Caco-2 (cell line): ENCODE results near the gene TCAP. TPM values are rescaled to one million over a fixed set of nuclear protein-coding genes. Genes with fewer than 3 reads are reported as not detected.

ENCODE experiments used
- BruUV-seq: library from RNA; stranded (reverse); fragments of 400-500 nt; replicated peaks from 2 replicates; lab custom pipeline; 2021; lab: Mats Ljungman, UMichigan
- CTCF ChIA-PET: fragments of 300-600 bp; sonication (Branson Sonifier 250); formaldehyde crosslinking; loops from one replicate; lab custom pipeline; 2022; ENCODE audit warnings: antibody characterized with exemption; lab: Charles Lee
- POLR2A ChIA-PET: fragments of 300-600 bp; sonication (Branson Sonifier 250); formaldehyde crosslinking; loops from one replicate; lab custom pipeline; 2022; ENCODE audit warnings: antibody characterized with exemption; lab: Charles Lee
- DNase-seq, 2 experiments: peaks; one replicate each; pipeline versions ENCODE4 v3.0.0 to v3.0.0-alpha.2; 2020 to 2022
- H3K27me3 ChIP-seq: replicated peaks from 2 replicates; pipeline ENCODE4 v1.6.0; 2011; ENCODE audit warnings: low read length; ENCODE audit not compliant: control insufficient read depth, insufficient read depth
- H3K36me3 ChIP-seq: 2 replicates; pipeline ENCODE4 v1.5.1; 2011; ENCODE audit warnings: low read length; ENCODE audit not compliant: control insufficient read depth, insufficient read depth
- H3K4me1 ChIP-seq: fragments of 250-450 bp; sonication (Bioruptor Pico); 2 replicates; pipeline ENCODE4 v1.5.1; 2020; ENCODE audit warnings: mild to moderate bottlenecking
- H3K4me3 ChIP-seq: 2 replicates; pipeline ENCODE4 v1.5.1; 2011; ENCODE audit warnings: low read depth, mild to moderate bottlenecking, control low read depth, low read length
- H3K9me3 ChIP-seq: fragments of 250-450 bp; sonication (Bioruptor Pico); 2 replicates; pipeline ENCODE4 v1.5.1; 2020; ENCODE audit warnings: mild to moderate bottlenecking, moderate library complexity
- H3K27ac Mint-ChIP-seq: one replicate; pipeline ENCODE4 v1.8.0; 2022; ENCODE audit warnings: mixed read lengths; ENCODE audit not compliant: unreplicated experiment
- H3K27me3 Mint-ChIP-seq: one replicate; pipeline ENCODE4 v1.8.0; 2022; ENCODE audit warnings: mixed read lengths; ENCODE audit not compliant: insufficient read depth, unreplicated experiment
- H3K36me3 Mint-ChIP-seq: one replicate; pipeline ENCODE4 v1.8.0; 2022; ENCODE audit warnings: mild to moderate bottlenecking, mixed read lengths; ENCODE audit not compliant: insufficient read depth, unreplicated experiment
- H3K4me1 Mint-ChIP-seq: one replicate; pipeline ENCODE4 v1.8.0; 2022; ENCODE audit warnings: low read depth, mixed read lengths; ENCODE audit not compliant: unreplicated experiment
- H3K4me3 Mint-ChIP-seq: one replicate; pipeline ENCODE4 v1.8.0; 2022; ENCODE audit warnings: mild to moderate bottlenecking, moderate library complexity, mixed read lengths; ENCODE audit not compliant: unreplicated experiment
- H3K9me3 Mint-ChIP-seq: one replicate; pipeline ENCODE4 v1.8.0; 2022; ENCODE audit warnings: mixed read lengths; ENCODE audit not compliant: unreplicated experiment
- CTCF ChIP-seq, 2 experiments: fragments of 200-600 bp in 1 of 2; IDR thresholded peaks; 1 replicate in 1 of 2; 2 replicates in 1 of 2; pipeline versions ENCODE4 v1.5.1 to v1.8.0; 2011 to 2022; ENCODE audit warnings: antibody characterized with exemption in 1 of 2, control low read depth in 1 of 2, inconsistent platforms in 1 of 2, low read depth in 1 of 2, low read length in 1 of 2, mild to moderate bottlenecking in 1 of 2, moderate library complexity in 1 of 2; ENCODE audit not compliant: insufficient read depth in 1 of 2, severe bottlenecking in 1 of 2, unreplicated experiment in 1 of 2
- intact Hi-C: fragments of 100-400 bp; cut with micrococcal nuclease; formaldehyde crosslinking; loops from one replicate; pipeline ENCODE4 v1.10.0; 2022; ENCODE audit not compliant: unreplicated experiment
- total RNA-seq: library from RNA; stranded (reverse); gene quantifications from 2 replicates; pipeline ENCODE4 v1.2.3, GENCODE V29; 2022

Gene TCAP
- total RNA-seq, 1 experiment from 2014 or later, result 1.6 TPM

GRCh38 chr17:39639043-39639442 is 26.1 kb upstream of the TCAP start:
- intact Hi-C loops, result loop anchor here (5.0 kb wide), 1 partner anchor 98 kb away; the partner anchor contains the start of gene GRB7
- CTCF ChIA-PET, result no interaction called here
- H3K27ac Mint-ChIP-seq, result no peak overlapping the region

GRCh38 chr17:39639566-39640458 is 25.3 kb upstream of the TCAP start:
- POLR2A ChIA-PET, result no interaction called here
- no peaks in the 10 kb centered on the region for H3K27me3 Mint-ChIP-seq
- H3K9me3 Mint-ChIP-seq, result no peaks in the 10 kb centered on the region
- intact Hi-C loops, result loop anchor here (5.0 kb wide), 1 partner anchor 97 kb away; the partner anchor contains the start of gene GRB7
- Histone ChIP-seq H3K27me3 (no peaks in the 10 kb centered on the region), H3K4me1 (peaks cover 5% of the 10 kb centered on the region), H3K4me3 (no peak overlapping the region), H3K36me3 (no peaks in the 10 kb centered on the region), H3K9me3 (no peaks in the 10 kb centered on the region)
- H3K27ac Mint-ChIP-seq, result no peak overlapping the region
- no peaks in the 10 kb centered on the region for H3K36me3 Mint-ChIP-seq
- DNase-seq, result no peak
- H3K4me1 Mint-ChIP-seq, result peaks cover 11% of the 10 kb centered on the region
- no peak overlapping the region for H3K4me3 Mint-ChIP-seq
- no TSS peak for BruUV-seq
- CTCF ChIA-PET, result no interaction called here
- TF ChIP-seq CTCF (IDR thresholded peaks at IDR 0.05; ENCODE audit: insufficient read depth in 1 of 2, low read depth in 1 of 2, low read length in 1 of 2, severe bottlenecking in 1 of 2, unreplicated experiment in 1 of 2), result no peak

More at GRCh38 chr17:39639043-39639442, 26.1 kb upstream of the TCAP start:
- H3K4me1 ChIP-seq, result peaks cover 5% of the 10 kb centered on the region
- no peaks in the 10 kb centered on the region for H3K27me3 ChIP-seq
- H3K36me3 ChIP-seq, result no peaks in the 10 kb centered on the region
- no peak for DNase-seq
- TF ChIP-seq CTCF (IDR thresholded peaks at IDR 0.05; ENCODE audit: insufficient read depth in 1 of 2, low read depth in 1 of 2, low read length in 1 of 2, severe bottlenecking in 1 of 2, unreplicated experiment in 1 of 2), result no peak
- Mint-ChIP-seq H3K9me3 (no peaks in the 10 kb centered on the region), H3K27me3 (no peaks in the 10 kb centered on the region), H3K4me3 (no peak overlapping the region), H3K4me1 (peaks cover 11% of the 10 kb centered on the region), H3K36me3 (no peaks in the 10 kb centered on the region)
- no TSS peak for BruUV-seq
- H3K9me3 ChIP-seq, result no peaks in the 10 kb centered on the region
- POLR2A ChIA-PET, result no interaction called here
- H3K4me3 ChIP-seq, result no peak overlapping the region

- no peaks in the 10 kb centered on the region for H3K36me3 Mint-ChIP-seq
- H3K9me3 ChIP-seq, result no peaks in the 10 kb centered on the region
- POLR2A ChIA-PET, result no interaction called here
- H3K27me3 ChIP-seq, result no peaks in the 10 kb centered on the region
- no peak overlapping the region for H3K27ac Mint-ChIP-seq
- intact Hi-C loops, result no loop called here
- peaks cover 11% of the 10 kb centered on the region for H3K4me1 Mint-ChIP-seq
- TF ChIP-seq CTCF (IDR thresholded peaks at IDR 0.05; ENCODE audit: insufficient read depth in 1 of 2, low read depth in 1 of 2, low read length in 1 of 2, severe bottlenecking in 1 of 2, unreplicated experiment in 1 of 2), result no peak
- CTCF ChIA-PET, result no interaction called here
- no peaks in the 10 kb centered on the region for H3K27me3 Mint-ChIP-seq
- H3K9me3 Mint-ChIP-seq, result no peaks in the 10 kb centered on the region
- peaks cover 5% of the 10 kb centered on the region for H3K4me1 ChIP-seq
- H3K4me3 ChIP-seq, result no peak overlapping the region
- no peak overlapping the region for H3K4me3 Mint-ChIP-seq
- no TSS peak for BruUV-seq
- no peak for DNase-seq
- H3K36me3 ChIP-seq, result no peaks in the 10 kb centered on the region
These were observed 24.5 kb upstream of the TCAP start for GRCh38 chr17:39640591-39641031.
